Activated naive CD8-positive, alpha-beta T cell (primary cell): ENCODE data around the gene NTM.

Experiments
- H3K27ac Mint-ChIP-seq: one replicate; pipeline ENCODE4 v1.8.0; 2021; ENCODE audit warnings: mixed read lengths
- H3K27me3 Mint-ChIP-seq: one replicate; pipeline ENCODE4 v1.8.0; 2021; ENCODE audit warnings: mixed read lengths
- H3K36me3 Mint-ChIP-seq: one replicate; pipeline ENCODE4 v1.8.0; 2021; ENCODE audit warnings: mixed read lengths
- H3K4me1 Mint-ChIP-seq: one replicate; pipeline ENCODE4 v1.8.0; 2021; ENCODE audit warnings: low read depth, mixed read lengths
- H3K4me3 Mint-ChIP-seq: one replicate; pipeline ENCODE4 v1.8.0; 2021; ENCODE audit warnings: mild to moderate bottlenecking, mixed read lengths
- H3K9me3 Mint-ChIP-seq: one replicate; pipeline ENCODE4 v1.8.0; 2021; ENCODE audit warnings: low read depth, mixed read lengths

Gene NTM

DNA sequence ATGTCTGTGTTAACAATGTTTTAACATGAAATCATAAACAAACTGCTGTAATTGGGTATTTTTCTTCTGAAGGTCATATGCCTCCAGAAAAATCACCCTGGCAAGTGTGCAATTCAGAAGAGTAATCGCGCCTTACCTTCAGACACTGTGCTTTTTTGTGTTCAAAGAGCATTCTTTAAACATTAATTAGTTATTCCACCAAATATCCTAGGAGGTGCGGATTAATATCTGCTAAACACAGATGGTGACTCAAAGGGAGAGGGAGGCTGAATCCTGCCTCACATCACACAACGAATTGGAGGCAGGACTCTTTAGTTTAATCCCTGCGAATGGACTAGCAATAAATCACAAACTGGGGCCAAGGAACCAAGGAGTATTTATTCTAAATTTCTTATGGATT lies 213.0 kb downstream of the NTM start:
- H3K4me3 Mint-ChIP-seq, result no peak overlapping the region
- H3K27ac Mint-ChIP-seq, result no peak overlapping the region
- H3K4me1 Mint-ChIP-seq, result no peaks in the 10 kb centered on the region
- H3K27me3 Mint-ChIP-seq, result peaks cover 1% of the 10 kb centered on the region
- no peaks in the 10 kb centered on the region for H3K36me3 Mint-ChIP-seq
- H3K9me3 Mint-ChIP-seq, result no peaks in the 10 kb centered on the region

GRCh38 chr11:131583938-131584337 lies 213.5 kb downstream of the NTM start:
- H3K4me1 Mint-ChIP-seq, result no peaks in the 10 kb centered on the region
- H3K27me3 Mint-ChIP-seq, result peaks cover 1% of the 10 kb centered on the region
- no peak overlapping the region for H3K27ac Mint-ChIP-seq
- H3K36me3 Mint-ChIP-seq, result no peaks in the 10 kb centered on the region
- H3K4me3 Mint-ChIP-seq, result no peak overlapping the region
- H3K9me3 Mint-ChIP-seq, result no peaks in the 10 kb centered on the region

GRCh38 chr11:131584785-131585592 lies 214.6 kb downstream of the NTM start:
- Mint-ChIP-seq H3K27ac (no peak overlapping the region), H3K9me3 (no peaks in the 10 kb centered on the region), H3K4me3 (no peak overlapping the region), H3K27me3 (peaks cover 1% of the 10 kb centered on the region), H3K36me3 (no peaks in the 10 kb centered on the region), H3K4me1 (no peaks in the 10 kb centered on the region)

DNA sequence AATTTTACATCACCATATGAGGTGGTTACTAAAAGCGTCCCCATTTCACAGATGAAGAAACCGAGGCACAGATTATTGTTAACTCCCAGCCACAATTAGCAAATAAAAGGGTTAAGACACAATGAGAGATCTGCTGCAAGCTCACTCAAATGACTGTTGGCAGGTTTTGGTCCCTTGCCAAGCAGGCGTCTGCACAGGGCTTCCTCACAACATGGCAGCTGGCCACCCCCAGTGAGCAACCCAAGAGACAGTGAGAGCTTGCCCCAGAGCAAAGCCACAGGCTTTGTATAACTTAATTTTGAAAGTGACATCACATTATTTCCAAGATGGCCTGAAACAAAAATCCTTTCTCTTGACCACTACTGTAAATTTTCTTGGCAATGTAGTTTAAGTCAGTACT lies 217.6 kb downstream of the NTM start:
- Mint-ChIP-seq H3K4me3 (no peak overlapping the region), H3K27me3 (peaks cover 1% of the 10 kb centered on the region), H3K9me3 (no peaks in the 10 kb centered on the region), H3K36me3 (no peaks in the 10 kb centered on the region), H3K4me1 (no peaks in the 10 kb centered on the region), H3K27ac (no peak overlapping the region)

DNA sequence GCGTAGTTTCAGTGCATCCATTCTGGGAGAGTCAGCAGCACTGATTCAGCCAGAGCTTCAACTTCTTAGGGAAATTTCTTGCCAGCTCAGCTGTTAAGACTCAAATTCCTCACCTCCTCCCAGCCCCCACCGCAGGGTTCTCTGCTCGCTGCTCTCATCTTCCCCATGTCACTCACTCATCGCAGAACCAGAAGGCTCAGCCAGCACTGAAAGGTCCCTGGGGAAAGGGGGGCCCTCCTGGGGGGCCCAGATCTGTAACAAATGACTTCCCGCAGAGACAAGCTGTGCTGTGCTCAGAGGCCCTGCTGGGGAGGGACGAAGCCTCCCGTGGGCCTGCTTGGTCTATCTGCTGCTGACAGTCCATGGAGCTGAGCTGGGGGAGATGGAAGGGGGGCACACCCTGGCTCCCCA lies 220.6 kb downstream of the NTM start:
- Mint-ChIP-seq H3K27ac (no peak overlapping the region), H3K36me3 (no peaks in the 10 kb centered on the region), H3K27me3 (no peaks in the 10 kb centered on the region), H3K4me3 (no peak overlapping the region), H3K4me1 (no peaks in the 10 kb centered on the region), H3K9me3 (no peaks in the 10 kb centered on the region)

DNA sequence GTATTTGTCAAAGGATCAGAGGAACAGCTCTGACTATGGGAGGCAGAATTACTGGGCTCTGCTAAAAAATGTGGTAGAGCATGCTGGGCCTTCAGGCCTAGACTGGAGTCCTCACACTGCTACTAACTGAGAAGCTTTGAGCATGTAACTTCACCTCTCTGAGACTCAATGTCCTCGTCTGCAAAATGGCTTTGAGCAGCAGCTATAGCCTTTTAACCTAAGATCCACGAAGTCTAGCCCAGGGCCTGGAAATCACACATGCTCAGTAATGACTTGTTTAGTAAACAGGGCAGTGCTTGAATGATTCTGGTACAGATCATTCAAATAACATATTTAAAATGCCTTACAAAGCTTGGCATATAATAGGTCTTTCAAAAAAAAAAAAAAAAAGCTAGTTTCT lies 221.7 kb downstream of the NTM start:
- no peaks in the 10 kb centered on the region for H3K36me3 Mint-ChIP-seq
- no peaks in the 10 kb centered on the region for H3K9me3 Mint-ChIP-seq
- no peak overlapping the region for H3K27ac Mint-ChIP-seq
- no peak overlapping the region for H3K4me3 Mint-ChIP-seq
- H3K4me1 Mint-ChIP-seq, result no peaks in the 10 kb centered on the region
- H3K27me3 Mint-ChIP-seq, result no peaks in the 10 kb centered on the region

- H3K4me3 Mint-ChIP-seq, result no peak overlapping the region
- H3K4me1 Mint-ChIP-seq, result no peaks in the 10 kb centered on the region
- H3K27ac Mint-ChIP-seq, result no peak overlapping the region
- H3K27me3 Mint-ChIP-seq, result no peaks in the 10 kb centered on the region
- H3K36me3 Mint-ChIP-seq, result no peaks in the 10 kb centered on the region
- no peaks in the 10 kb centered on the region for H3K9me3 Mint-ChIP-seq
These were observed 222.3 kb downstream of the NTM start for GRCh38 chr11:131592734-131593133.

- H3K27ac Mint-ChIP-seq, result no peak overlapping the region
- H3K36me3 Mint-ChIP-seq, result no peaks in the 10 kb centered on the region
- no peaks in the 10 kb centered on the region for H3K4me1 Mint-ChIP-seq
- H3K4me3 Mint-ChIP-seq, result no peak overlapping the region
- H3K9me3 Mint-ChIP-seq, result no peaks in the 10 kb centered on the region
- no peaks in the 10 kb centered on the region for H3K27me3 Mint-ChIP-seq
These were observed 222.9 kb downstream of the NTM start for GRCh38 chr11:131593301-131593700.

- H3K4me1 Mint-ChIP-seq, result no peaks in the 10 kb centered on the region
- no peak overlapping the region for H3K4me3 Mint-ChIP-seq
- no peaks in the 10 kb centered on the region for H3K27me3 Mint-ChIP-seq
- no peak overlapping the region for H3K27ac Mint-ChIP-seq
- no peaks in the 10 kb centered on the region for H3K9me3 Mint-ChIP-seq
- H3K36me3 Mint-ChIP-seq, result no peaks in the 10 kb centered on the region
These were observed 225.4 kb downstream of the NTM start for GRCh38 chr11:131595797-131596196.

DNA sequence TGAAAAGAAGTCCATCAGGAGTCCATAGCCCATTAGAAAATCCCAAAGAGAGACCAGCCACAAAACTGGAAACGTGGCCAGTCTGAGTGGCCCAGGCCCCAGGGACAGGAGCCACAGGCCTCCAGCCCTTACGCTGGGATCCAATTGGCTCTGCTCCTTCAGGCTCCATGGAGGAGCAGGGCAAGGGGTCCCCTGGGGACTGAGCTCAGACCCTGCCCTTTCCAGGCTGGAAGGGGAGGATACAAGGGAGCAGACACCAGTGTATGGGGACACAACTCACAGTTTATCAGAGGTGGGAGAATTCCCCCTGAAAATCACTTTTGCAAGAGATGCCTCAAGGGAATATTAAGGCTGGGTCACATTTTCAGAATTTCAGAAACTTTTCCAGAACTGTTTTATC lies 227.5 kb downstream of the NTM start:
- Mint-ChIP-seq H3K27ac (no peak overlapping the region), H3K27me3 (no peaks in the 10 kb centered on the region), H3K4me3 (no peak overlapping the region), H3K9me3 (no peaks in the 10 kb centered on the region), H3K36me3 (no peaks in the 10 kb centered on the region), H3K4me1 (no peaks in the 10 kb centered on the region)

GRCh38 chr11:131598305-131598704 lies 227.9 kb downstream of the NTM start:
- Mint-ChIP-seq H3K4me3 (no peak overlapping the region), H3K27me3 (no peaks in the 10 kb centered on the region), H3K27ac (no peak overlapping the region), H3K9me3 (no peaks in the 10 kb centered on the region), H3K4me1 (no peaks in the 10 kb centered on the region), H3K36me3 (no peaks in the 10 kb centered on the region)

GRCh38 chr11:131599285-131599684 lies 228.9 kb downstream of the NTM start:
- H3K36me3 Mint-ChIP-seq, result no peaks in the 10 kb centered on the region
- H3K9me3 Mint-ChIP-seq, result no peaks in the 10 kb centered on the region
- H3K4me1 Mint-ChIP-seq, result no peaks in the 10 kb centered on the region
- no peak overlapping the region for H3K4me3 Mint-ChIP-seq
- H3K27ac Mint-ChIP-seq, result no peak overlapping the region
- no peaks in the 10 kb centered on the region for H3K27me3 Mint-ChIP-seq

GRCh38 chr11:131600628-131601027 lies 230.2 kb downstream of the NTM start:
- H3K9me3 Mint-ChIP-seq, result no peaks in the 10 kb centered on the region
- no peaks in the 10 kb centered on the region for H3K36me3 Mint-ChIP-seq
- H3K27me3 Mint-ChIP-seq, result no peaks in the 10 kb centered on the region
- H3K4me1 Mint-ChIP-seq, result no peaks in the 10 kb centered on the region
- H3K4me3 Mint-ChIP-seq, result no peak overlapping the region
- no peak overlapping the region for H3K27ac Mint-ChIP-seq

GRCh38 chr11:131601586-131601985 lies 231.2 kb downstream of the NTM start:
- no peak overlapping the region for H3K27ac Mint-ChIP-seq
- no peaks in the 10 kb centered on the region for H3K9me3 Mint-ChIP-seq
- no peaks in the 10 kb centered on the region for H3K4me1 Mint-ChIP-seq
- H3K4me3 Mint-ChIP-seq, result no peak overlapping the region
- no peaks in the 10 kb centered on the region for H3K27me3 Mint-ChIP-seq
- no peaks in the 10 kb centered on the region for H3K36me3 Mint-ChIP-seq

GRCh38 chr11:131602431-131602830 lies 232.0 kb downstream of the NTM start:
- Mint-ChIP-seq H3K4me3 (no peak overlapping the region), H3K9me3 (no peaks in the 10 kb centered on the region), H3K36me3 (no peaks in the 10 kb centered on the region), H3K27ac (no peak overlapping the region), H3K4me1 (no peaks in the 10 kb centered on the region), H3K27me3 (no peaks in the 10 kb centered on the region)

DNA sequence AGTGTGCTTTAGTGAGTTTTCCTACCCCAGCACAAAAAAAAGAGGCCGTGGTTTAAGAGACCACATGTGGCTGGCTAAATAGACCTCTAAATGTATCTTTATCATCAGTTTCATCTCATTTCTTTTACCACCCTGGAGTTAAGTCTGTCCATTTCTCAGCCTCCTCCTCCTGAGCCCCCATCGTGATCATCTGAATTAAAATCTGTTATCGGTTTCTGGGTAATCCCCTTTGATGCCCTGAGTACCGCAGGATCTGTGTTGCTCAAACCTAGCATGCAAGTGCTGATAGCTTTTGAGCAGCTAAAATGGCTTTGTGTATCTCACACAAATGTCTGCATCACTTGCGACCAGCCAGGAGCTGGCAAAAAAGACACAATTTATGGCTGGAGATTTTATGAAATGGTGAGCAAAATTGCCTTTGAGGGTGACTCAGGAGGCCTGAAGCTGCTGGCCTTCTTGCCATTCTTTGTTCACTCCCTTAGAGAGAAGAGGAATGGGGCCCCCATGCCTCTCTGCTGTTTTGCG lies 236.5 kb downstream of the NTM start:
- no peak overlapping the region for H3K4me3 Mint-ChIP-seq
- H3K27ac Mint-ChIP-seq, result no peak overlapping the region
- H3K4me1 Mint-ChIP-seq, result no peaks in the 10 kb centered on the region
- H3K9me3 Mint-ChIP-seq, result no peaks in the 10 kb centered on the region
- peaks cover 5% of the 10 kb centered on the region for H3K27me3 Mint-ChIP-seq
- H3K36me3 Mint-ChIP-seq, result no peaks in the 10 kb centered on the region
